Activated CD4-positive, alpha-beta memory T cell treated with anti-CD3 and anti-CD28 coated beads for 36 hours (primary cell): ENCODE measurements around the gene RGL3. TPM values are rescaled to one million over a fixed set of nuclear protein-coding genes. Genes with fewer than 3 reads are reported as not detected.
A peak's percentile ranks its signal among the peaks of the same experiment; 100 is the strongest.
"Not testable (repeated sequence)": the region's sequence is repeated elsewhere in the genome, so short reads cannot be mapped to it uniquely, and the experiment has no call there.

Experiments used
- CTCF ChIA-PET: fragments of 350-600 bp; sonication (Branson Sonifier 250); formaldehyde crosslinking; loops from one replicate; lab custom pipeline; 2021; ENCODE audit warnings: antibody characterized with exemption, inconsistent platforms; lab: Charles Lee
- POLR2A ChIA-PET: fragments of 350-600 bp; sonication (Branson Sonifier 250); formaldehyde crosslinking; loops from one replicate; lab custom pipeline; 2021; ENCODE audit warnings: antibody characterized with exemption; lab: Charles Lee
- DNase-seq: peaks from one replicate; pipeline ENCODE4 v3.0.0-alpha.2; 2020
- H3K27ac Mint-ChIP-seq: one replicate; pipeline ENCODE4 v1.8.0; 2021; ENCODE audit warnings: mixed read lengths
- H3K27me3 Mint-ChIP-seq: one replicate; pipeline ENCODE4 v1.8.0; 2021; ENCODE audit warnings: mixed read lengths
- H3K36me3 Mint-ChIP-seq: one replicate; pipeline ENCODE4 v1.8.0; 2021; ENCODE audit warnings: mixed read lengths
- H3K4me1 Mint-ChIP-seq: one replicate; pipeline ENCODE4 v1.8.0; 2021; ENCODE audit warnings: low read depth, mixed read lengths
- H3K4me3 Mint-ChIP-seq: one replicate; pipeline ENCODE4 v1.8.0; 2021; ENCODE audit warnings: mild to moderate bottlenecking, mixed read lengths
- H3K9me3 Mint-ChIP-seq: one replicate; pipeline ENCODE4 v1.8.0; 2021; ENCODE audit warnings: mixed read lengths
- intact Hi-C: fragments of 100-400 bp; cut with micrococcal nuclease; formaldehyde crosslinking; loops from one replicate; pipeline ENCODE4 v1.15.1; 2023
- total RNA-seq, 2 experiments: library from RNA; stranded (reverse); gene quantifications; one replicate each; pipeline ENCODE4 v1.2.3, GENCODE V29; 2021

RGL3 gene
- not detected for total RNA-seq

GRCh38 chr19:11418549-11419506 lies at the start of gene RGL3:
Gene RGL3 (minus strand): TSS chr19:11419314. CDS start chr19:11419278, 36 bp downstream.
- H3K4me3 Mint-ChIP-seq, result no peak within 1 kb of the TSS
- no peak within 1 kb of the TSS for H3K27ac Mint-ChIP-seq
- peaks cover 45% of the 10 kb centered on the region for H3K27me3 Mint-ChIP-seq
- no peak for DNase-seq
- no peaks in the 10 kb centered on the region for H3K9me3 Mint-ChIP-seq
- POLR2A ChIA-PET, result interaction anchor here (0.6 to 1.0 kb wide), 2 partner anchors 64 to 284 kb away, joined by 3 read pairs; no protein-coding TSS in a partner anchor
- peaks cover 38% of the 10 kb centered on the region for H3K4me1 Mint-ChIP-seq
- CTCF ChIA-PET, result interaction anchor here (1.9 kb wide), 1 partner anchor 64 kb away, joined by 4 read pairs; no protein-coding TSS in a partner anchor
- H3K36me3 Mint-ChIP-seq, result no peaks in the 10 kb centered on the region
- intact Hi-C loops, result no loop called here

GRCh38 chr19:11468266-11468845 lies 49.2 kb upstream of the RGL3 start:
- H3K36me3 Mint-ChIP-seq, H3K4me3 Mint-ChIP-seq, H3K27me3 Mint-ChIP-seq, H3K4me1 Mint-ChIP-seq, H3K9me3 Mint-ChIP-seq, POLR2A ChIA-PET, DNase-seq, H3K27ac Mint-ChIP-seq, intact Hi-C loops: not testable (repeated sequence)
- CTCF ChIA-PET, result interaction anchor here (2.1 kb wide), 1 partner anchor 14 kb away, joined by 5 read pairs; no protein-coding TSS in a partner anchor

GRCh38 chr19:11465600-11465999 lies 46.5 kb upstream of the RGL3 start:
- H3K4me1 Mint-ChIP-seq, result no peaks in the 10 kb centered on the region
- H3K36me3 Mint-ChIP-seq, result no peaks in the 10 kb centered on the region
- intact Hi-C loops, result no loop called here
- ChIA-PET CTCF (no interaction called here), POLR2A (interaction anchor here (0.6 kb wide), 1 partner anchor 116 kb away, joined by 3 read pairs; no protein-coding TSS in a partner anchor)
- peaks cover 4% of the 10 kb centered on the region for H3K27me3 Mint-ChIP-seq
- no peak overlapping the region for H3K4me3 Mint-ChIP-seq
- H3K9me3 Mint-ChIP-seq, result no peaks in the 10 kb centered on the region
- no peak for DNase-seq
- H3K27ac Mint-ChIP-seq, result no peak overlapping the region

- Mint-ChIP-seq H3K9me3 (no peaks in the 10 kb centered on the region), H3K4me3 (no peak overlapping the region), H3K27me3 (peaks cover 6% of the 10 kb centered on the region), H3K36me3 (no peaks in the 10 kb centered on the region), H3K4me1 (no peaks in the 10 kb centered on the region), H3K27ac (no peak overlapping the region)
- ChIA-PET POLR2A (no interaction called here), CTCF (no interaction called here)
- DNase-seq, result no peak
- intact Hi-C loops, result no loop called here
Measured at GRCh38 chr19:11464333-11465265, 45.5 kb upstream of the RGL3 start.

- CTCF ChIA-PET, result no interaction called here
- H3K27ac Mint-ChIP-seq, result no peak overlapping the region
Measured at GRCh38 chr19:11463391-11463790, 44.3 kb upstream of the RGL3 start.

GRCh38 chr19:11461453-11461852 lies 42.3 kb upstream of the RGL3 start:
- no peak for DNase-seq
- H3K27me3 Mint-ChIP-seq, result peaks cover 13% of the 10 kb centered on the region
- H3K4me3 Mint-ChIP-seq, result no peak overlapping the region
- no peaks in the 10 kb centered on the region for H3K36me3 Mint-ChIP-seq
- ChIA-PET CTCF (no interaction called here), POLR2A (interaction anchor here (0.7 kb wide), 1 partner anchor 711 kb away, joined by 4 read pairs; no protein-coding TSS in a partner anchor)
- H3K9me3 Mint-ChIP-seq, result no peaks in the 10 kb centered on the region
- no peaks in the 10 kb centered on the region for H3K4me1 Mint-ChIP-seq
- no peak overlapping the region for H3K27ac Mint-ChIP-seq
- intact Hi-C loops, result no loop called here

More at GRCh38 chr19:11463391-11463790, 44.3 kb upstream of the RGL3 start:
- Mint-ChIP-seq H3K4me3 (no peak overlapping the region), H3K36me3 (no peaks in the 10 kb centered on the region), H3K9me3 (no peaks in the 10 kb centered on the region), H3K4me1 (no peaks in the 10 kb centered on the region), H3K27me3 (peaks cover 10% of the 10 kb centered on the region)
- POLR2A ChIA-PET, result no interaction called here
- intact Hi-C loops, result no loop called here
- DNase-seq, result peak; percentile 37

GRCh38 chr19:11460207-11460606 lies 41.1 kb upstream of the RGL3 start:
- DNase-seq, result peak; percentile 42

GRCh38 chr19:11458912-11459311 lies 39.8 kb upstream of the RGL3 start:
- H3K4me1 Mint-ChIP-seq, intact Hi-C loops, H3K27ac Mint-ChIP-seq, H3K36me3 Mint-ChIP-seq, H3K4me3 Mint-ChIP-seq, H3K9me3 Mint-ChIP-seq, DNase-seq: not testable (repeated sequence)
- POLR2A ChIA-PET, result interaction anchor here (0.6 kb wide), 1 partner anchor 19 kb away, joined by 3 read pairs; no protein-coding TSS in a partner anchor
- CTCF ChIA-PET, result interaction anchor here (0.7 to 1.4 kb wide), 2 partner anchors 24 to 633 kb away, joined by 4 read pairs; no protein-coding TSS in a partner anchor
- peaks cover 10% of the 10 kb centered on the region for H3K27me3 Mint-ChIP-seq

More at GRCh38 chr19:11460207-11460606, 41.1 kb upstream of the RGL3 start:
- H3K4me3 Mint-ChIP-seq, result no peak overlapping the region
- H3K4me1 Mint-ChIP-seq, result no peaks in the 10 kb centered on the region
- no peaks in the 10 kb centered on the region for H3K9me3 Mint-ChIP-seq
- no peaks in the 10 kb centered on the region for H3K36me3 Mint-ChIP-seq
- intact Hi-C loops, result no loop called here
- CTCF ChIA-PET, result interaction anchor here (0.6 to 1.4 kb wide), 3 partner anchors 22 to 128 kb away, joined by 3 to 4 read pairs (median 4); no protein-coding TSS in a partner anchor
- peaks cover 10% of the 10 kb centered on the region for H3K27me3 Mint-ChIP-seq
- POLR2A ChIA-PET, result no interaction called here
- no peak overlapping the region for H3K27ac Mint-ChIP-seq

GRCh38 chr19:11458236-11458900 lies 39.3 kb upstream of the RGL3 start:
- Mint-ChIP-seq H3K36me3 (no peaks in the 10 kb centered on the region), H3K9me3 (no peaks in the 10 kb centered on the region), H3K27me3 (peaks cover 10% of the 10 kb centered on the region), H3K4me1 (no peaks in the 10 kb centered on the region), H3K4me3 (no peak overlapping the region), H3K27ac (no peak overlapping the region)
- CTCF ChIA-PET, result interaction anchor here (0.7 to 1.3 kb wide), 2 partner anchors 24 to 632 kb away, joined by 4 read pairs; no protein-coding TSS in a partner anchor
- POLR2A ChIA-PET, result interaction anchor here (0.6 kb wide), 1 partner anchor 19 kb away, joined by 3 read pairs; no protein-coding TSS in a partner anchor
- intact Hi-C loops, result no loop called here
- no peak for DNase-seq

- POLR2A ChIA-PET, result no interaction called here
- intact Hi-C loops, result no loop called here
- CTCF ChIA-PET, result interaction anchor here (1.3 kb wide), 1 partner anchor 25 kb away, joined by 4 read pairs; no protein-coding TSS in a partner anchor
- DNase-seq, result no peak
- H3K27ac Mint-ChIP-seq, result no peak overlapping the region
- H3K9me3 Mint-ChIP-seq, result no peaks in the 10 kb centered on the region
- H3K27me3 Mint-ChIP-seq, result peaks cover 10% of the 10 kb centered on the region
- no peaks in the 10 kb centered on the region for H3K4me1 Mint-ChIP-seq
- no peak overlapping the region for H3K4me3 Mint-ChIP-seq
- no peaks in the 10 kb centered on the region for H3K36me3 Mint-ChIP-seq
Measured at GRCh38 chr19:11457831-11458230, 38.7 kb upstream of the RGL3 start.

GRCh38 chr19:11457115-11457514 lies 38.0 kb upstream of the RGL3 start:
- intact Hi-C loops, result no loop called here
- Mint-ChIP-seq H3K4me1 (no peaks in the 10 kb centered on the region), H3K4me3 (no peak overlapping the region), H3K9me3 (no peaks in the 10 kb centered on the region), H3K36me3 (no peaks in the 10 kb centered on the region), H3K27ac (no peak overlapping the region), H3K27me3 (peaks cover 10% of the 10 kb centered on the region)
- ChIA-PET POLR2A (no interaction called here), CTCF (interaction anchor here (1.3 kb wide), 1 partner anchor 25 kb away, joined by 4 read pairs; no protein-coding TSS in a partner anchor)
- DNase-seq, result no peak
